ENCODE measurements around the gene RIN1. TPM values are rescaled to one million over a fixed set of nuclear protein-coding genes. Genes with fewer than 3 reads are reported as not detected.

RIN1 gene
- total RNA-seq, 2 donors from 2014 or later, result 12.8 to 16.9 TPM

- Histone ChIP-seq H3K36me3 (no peaks in the 10 kb centered on the region), H3K4me1 (replicated peaks) (peaks cover 16% of the 10 kb centered on the region), H3K27me3 (replicated peaks; ENCODE audit: insufficient read depth) (no peaks in the 10 kb centered on the region), H3K27ac (peak within 1 kb of the TSS; percentile 86 to 90), H3K4me3 (peak within 1 kb of the TSS; percentile 67 to 86), H3K9me3 (no peaks in the 10 kb centered on the region)
- intact Hi-C loops (cut with DNase I), result no loop called here
- TF ChIP-seq CTCF (IDR thresholded peaks at IDR 0.05), result no peak
- peak; percentile 82 for TF ChIP-seq POLR2A (IDR thresholded peaks at IDR 0.05)
- TF ChIP-seq POLR2AphosphoS5 (IDR thresholded peaks at IDR 0.05), result peak; percentile 98
- under 1% methylated on average over 77 of the region's 87 CpGs for WGBS
- DNase-seq (ENCODE audit: low spot score), result peak; percentile 99
These were observed 47.3 kb downstream of the RIN1 start, which contains the start of gene YIF1A for GRCh38 chr11:66288671-66289547. Gene YIF1A, minus strand, starts transcription at chr11:66289143. Its CDS starts 158 bp downstream, at chr11:66288985.

- peak overlapping the region; percentile 67 to 86 for H3K4me3 ChIP-seq
- no peak for TF ChIP-seq POLR2AphosphoS5 (IDR thresholded peaks at IDR 0.05)
- no peak for TF ChIP-seq CTCF (IDR thresholded peaks at IDR 0.05)
- TF ChIP-seq POLR2A (IDR thresholded peaks at IDR 0.05), result no peak
- no peaks in the 10 kb centered on the region for H3K27me3 ChIP-seq (replicated peaks; ENCODE audit: insufficient read depth)
- WGBS, result 32% methylated on average over 20 of the region's 20 CpGs
- H3K36me3 ChIP-seq, result no peaks in the 10 kb centered on the region
- H3K4me1 ChIP-seq (replicated peaks), result peaks cover 16% of the 10 kb centered on the region
- DNase-seq (ENCODE audit: low spot score), result no peak
- no peaks in the 10 kb centered on the region for H3K9me3 ChIP-seq
- H3K27ac ChIP-seq, result peak overlapping the region; percentile 86 to 90
- intact Hi-C loops (cut with DNase I), result no loop called here
These were observed 48.2 kb downstream of the RIN1 start for GRCh38 chr11:66287889-66288670.

DNA sequence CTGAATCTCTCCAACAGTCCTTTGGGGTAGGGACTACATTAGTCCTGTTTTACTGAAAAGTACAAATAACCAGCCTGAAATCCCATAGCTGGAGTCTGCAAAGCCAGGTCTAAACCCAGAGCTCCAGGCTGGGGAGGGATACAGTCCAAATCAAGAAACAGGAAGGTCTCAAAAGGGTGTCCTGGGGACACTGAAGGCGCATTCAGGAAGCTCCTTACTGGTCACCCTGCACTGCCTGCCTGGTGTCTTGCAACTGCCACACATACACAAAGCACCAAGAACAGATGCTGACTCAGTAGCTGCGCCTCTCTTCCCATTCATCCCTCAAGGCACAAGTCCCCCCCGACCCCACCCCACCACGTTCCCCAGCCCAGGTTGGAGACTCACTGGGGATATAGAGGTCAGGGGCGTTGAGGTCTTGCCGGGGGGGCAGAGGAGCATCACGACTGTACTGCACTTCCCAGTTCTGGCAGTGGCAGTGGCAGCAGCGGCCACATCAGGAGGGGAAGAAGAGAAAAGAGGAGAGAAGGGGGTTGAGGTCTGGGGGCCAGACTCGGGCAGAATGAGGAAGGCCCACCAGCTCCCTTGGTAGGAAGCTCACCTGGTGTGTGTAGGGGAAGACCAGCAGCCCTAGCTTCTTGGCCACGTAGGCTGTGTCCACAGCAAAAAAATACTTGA, 48.9 kb downstream of the RIN1 start:
- Histone ChIP-seq H3K4me1 (replicated peaks) (peaks cover 15% of the 10 kb centered on the region), H3K9me3 (no peaks in the 10 kb centered on the region), H3K27ac (no peak overlapping the region), H3K36me3 (no peaks in the 10 kb centered on the region), H3K4me3 (peak overlapping the region in 1 of 2 donors; percentile 86), H3K27me3 (replicated peaks; ENCODE audit: insufficient read depth) (no peaks in the 10 kb centered on the region)
- DNase-seq (ENCODE audit: low spot score), result no peak
- no peak for TF ChIP-seq POLR2AphosphoS5 (IDR thresholded peaks at IDR 0.05)
- TF ChIP-seq CTCF (IDR thresholded peaks at IDR 0.05), result no peak
- no peak for TF ChIP-seq POLR2A (IDR thresholded peaks at IDR 0.05)
- intact Hi-C loops (cut with DNase I), result no loop called here
- WGBS, result 71% methylated on average over 10 of the region's 10 CpGs

DNA sequence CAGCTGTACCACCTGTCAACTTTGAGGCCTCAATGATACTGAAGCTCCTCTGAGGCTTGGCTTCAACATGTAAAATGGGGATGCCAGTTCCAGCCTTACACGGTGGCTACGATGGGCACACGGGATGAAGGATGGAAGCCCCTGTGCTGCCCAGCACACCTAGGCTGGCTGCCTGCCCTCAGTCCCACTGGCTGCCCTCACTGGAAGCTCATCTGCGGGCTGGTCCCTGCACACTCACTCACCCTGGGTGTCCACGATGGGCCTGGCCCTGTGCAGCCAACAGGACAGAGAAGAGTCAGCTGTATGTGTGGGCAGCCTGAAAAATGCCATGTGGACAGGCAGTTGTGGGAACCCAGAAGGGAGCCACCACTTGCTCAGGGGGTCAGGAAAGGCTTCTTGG, 49.5 kb downstream of the RIN1 start:
- no peak for TF ChIP-seq POLR2A (IDR thresholded peaks at IDR 0.05)
- no peak for TF ChIP-seq CTCF (IDR thresholded peaks at IDR 0.05)
- no peak for TF ChIP-seq POLR2AphosphoS5 (IDR thresholded peaks at IDR 0.05)
- H3K9me3 ChIP-seq, result no peaks in the 10 kb centered on the region
- no peaks in the 10 kb centered on the region for H3K36me3 ChIP-seq
- no peaks in the 10 kb centered on the region for H3K27me3 ChIP-seq (replicated peaks; ENCODE audit: insufficient read depth)
- no peak overlapping the region for H3K4me3 ChIP-seq
- intact Hi-C loops (cut with DNase I), result no loop called here
- no peak overlapping the region for H3K27ac ChIP-seq
- peaks cover 10% of the 10 kb centered on the region for H3K4me1 ChIP-seq (replicated peaks)
- 76% methylated on average over 5 of the region's 5 CpGs for WGBS
- DNase-seq (ENCODE audit: low spot score), result no peak

Data from prostate gland (tissue), 2 donors.